ENCODE data around the gene TMEM132C. TPM values are rescaled to one million over a fixed set of nuclear protein-coding genes. Genes with fewer than 3 reads are reported as not detected.

Gene TMEM132C
- total RNA-seq, 6 experiments from 2014 or later, result 0.04 to 0.19 (median 0.06) TPM; not detected in 3

GRCh38 chr12:128699106-128699505 lies 432.1 kb downstream of the TMEM132C start:
- DNase-seq (no peak), ATAC-seq (no peak)
- intact Hi-C loops (cut with DNase I), result no loop called here
- Histone ChIP-seq H3K9me3 (no peaks in the 10 kb centered on the region), H3K4me3 (no peak overlapping the region), H3K27ac (no peak overlapping the region), H3K4me1 (no peaks in the 10 kb centered on the region), H3K27me3 (no peaks in the 10 kb centered on the region), H3K36me3 (no peaks in the 10 kb centered on the region)
- no peak for TF ChIP-seq POLR2A (IDR thresholded peaks at IDR 0.05)
- TF ChIP-seq CTCF (IDR thresholded peaks at IDR 0.05), result no peak
- 37% methylated on average over 2 of the region's 4 CpGs for WGBS (ENCODE audit: insufficient coverage, low coverage, low lambda C conversion rate, missing lambda C conversion rate)

- TF ChIP-seq CTCF (IDR thresholded peaks at IDR 0.05) (no peak), POLR2A (IDR thresholded peaks at IDR 0.05) (no peak)
- H3K9me3 ChIP-seq, result no peaks in the 10 kb centered on the region
- intact Hi-C loops (cut with DNase I), result no loop called here
- ATAC-seq (no peak), DNase-seq (no peak)
- 46% methylated on average over 4 of the region's 5 CpGs for WGBS (ENCODE audit: insufficient coverage, low coverage, low lambda C conversion rate, missing lambda C conversion rate)
- H3K36me3 ChIP-seq, result no peaks in the 10 kb centered on the region
- no peak overlapping the region for H3K4me3 ChIP-seq
- no peaks in the 10 kb centered on the region for H3K4me1 ChIP-seq
- H3K27me3 ChIP-seq, result no peaks in the 10 kb centered on the region
- H3K27ac ChIP-seq, result no peak overlapping the region
Observed at GRCh38 chr12:128702371-128702770, 435.4 kb downstream of the TMEM132C start.

- H3K4me3 ChIP-seq, result no peak overlapping the region
- no peak for DNase-seq
- intact Hi-C loops (cut with DNase I), result no loop called here
- TF ChIP-seq CTCF (IDR thresholded peaks at IDR 0.05) (no peak), POLR2A (IDR thresholded peaks at IDR 0.05) (no peak)
- WGBS (ENCODE audit: insufficient coverage, low coverage, low lambda C conversion rate, missing lambda C conversion rate), result 83% methylated on average over 9 of the region's 26 CpGs
- no peak overlapping the region for H3K27ac ChIP-seq
- H3K36me3 ChIP-seq, result no peaks in the 10 kb centered on the region
- H3K4me1 ChIP-seq, result no peaks in the 10 kb centered on the region
- H3K9me3 ChIP-seq, result no peaks in the 10 kb centered on the region
- no peaks in the 10 kb centered on the region for H3K27me3 ChIP-seq
- ATAC-seq, result no peak
Observed at GRCh38 chr12:128705140-128705539, 438.2 kb downstream of the TMEM132C start.

GRCh38 chr12:128707488-128707887 lies 440.5 kb downstream of the TMEM132C start:
- no peak for TF ChIP-seq CTCF (IDR thresholded peaks at IDR 0.05)
- no peak for TF ChIP-seq POLR2A (IDR thresholded peaks at IDR 0.05)
- DNase-seq, result no peak
- no peaks in the 10 kb centered on the region for H3K36me3 ChIP-seq
- ATAC-seq, result no peak
- WGBS (ENCODE audit: insufficient coverage, low coverage, low lambda C conversion rate, missing lambda C conversion rate), result 66% methylated on average over 8 of the region's 8 CpGs
- intact Hi-C loops (cut with DNase I), result no loop called here
- no peak overlapping the region for H3K27ac ChIP-seq
- no peaks in the 10 kb centered on the region for H3K9me3 ChIP-seq
- H3K27me3 ChIP-seq, result no peaks in the 10 kb centered on the region
- no peaks in the 10 kb centered on the region for H3K4me1 ChIP-seq
- no peak overlapping the region for H3K4me3 ChIP-seq

- intact Hi-C loops (cut with DNase I), result no loop called here
- no peak for ATAC-seq
Observed at GRCh38 chr12:128708789-128709188, 441.8 kb downstream of the TMEM132C start.

More at GRCh38 chr12:128708789-128709188, 441.8 kb downstream of the TMEM132C start:
- Histone ChIP-seq H3K4me1 (no peaks in the 10 kb centered on the region), H3K27ac (no peak overlapping the region), H3K4me3 (no peak overlapping the region), H3K9me3 (no peaks in the 10 kb centered on the region), H3K36me3 (no peaks in the 10 kb centered on the region), H3K27me3 (no peaks in the 10 kb centered on the region)
- DNase-seq, result no peak
- 38% methylated on average over 2 of the region's 6 CpGs for WGBS (ENCODE audit: insufficient coverage, low coverage, low lambda C conversion rate, missing lambda C conversion rate)
- no peak for TF ChIP-seq CTCF (IDR thresholded peaks at IDR 0.05)
- no peak for TF ChIP-seq POLR2A (IDR thresholded peaks at IDR 0.05)

Data from right lobe of liver (tissue), 6 donors.